Smooth muscle cell (in vitro differentiated cells): ENCODE data around the gene CDKN2D. TPM values are rescaled to one million over a fixed set of nuclear protein-coding genes. Genes with fewer than 3 reads are reported as not detected.

ENCODE experiments used
- DNase-seq: peaks from one replicate; lab custom pipeline; 2025; ENCODE audit not compliant: unreplicated experiment; lab: John Stamatoyannopoulos, UW
- H2AFZ ChIP-seq: fragments of 200-600 bp; sonication (generic); 2 replicates; pipeline ENCODE4 v1.6.0; 2016; ENCODE audit warnings: antibody characterized with exemption, low read depth, mild to moderate bottlenecking
- H3F3A ChIP-seq: fragments of 200-600 bp; sonication (generic); 2 replicates; pipeline ENCODE4 v1.6.0; 2017; ENCODE audit warnings: antibody characterized with exemption, low read depth
- H3K27ac ChIP-seq: fragments of 200-600 bp; sonication (generic); 2 replicates; pipeline ENCODE4 v1.5.1; 2016; ENCODE audit warnings: low read depth, mild to moderate bottlenecking
- H3K27me3 ChIP-seq: fragments of 200-600 bp; sonication (generic); 2 replicates; pipeline ENCODE4 v1.6.1; 2016; ENCODE audit warnings: low read depth, mild to moderate bottlenecking
- H3K36me3 ChIP-seq: fragments of 200-600 bp; sonication (generic); 2 replicates; pipeline ENCODE4 v1.5.1; 2016; ENCODE audit warnings: low read depth
- H3K4me1 ChIP-seq: fragments of 200-600 bp; sonication (generic); 2 replicates; pipeline ENCODE4 v1.5.1; 2016; ENCODE audit warnings: low read depth
- H3K4me2 ChIP-seq: fragments of 200-600 bp; sonication (generic); 2 replicates; pipeline ENCODE4 v1.6.0; 2016; ENCODE audit warnings: mild to moderate bottlenecking
- H3K4me3 ChIP-seq: fragments of 200-600 bp; sonication (generic); 2 replicates; pipeline ENCODE4 v1.5.1; 2016; ENCODE audit warnings: mild to moderate bottlenecking
- H3K79me2 ChIP-seq: fragments of 200-600 bp; sonication (generic); 2 replicates; pipeline ENCODE4 v1.6.0; 2016; ENCODE audit warnings: low read depth, mild to moderate bottlenecking
- H3K9ac ChIP-seq: fragments of 200-600 bp; sonication (generic); 2 replicates; pipeline ENCODE4 v1.6.0; 2016; ENCODE audit warnings: low read depth
- H3K9me3 ChIP-seq: fragments of 200-600 bp; sonication (generic); replicated peaks from 2 replicates; pipeline ENCODE4 v1.5.1; 2016; ENCODE audit warnings: low read depth
- H4K20me1 ChIP-seq: fragments of 200-600 bp; sonication (generic); 2 replicates; pipeline ENCODE4 v1.6.0; 2016; ENCODE audit warnings: low read depth
- WGBS: methylation state at CpG from one replicate; pipeline ENCODE4 v1.1.7; 2016; ENCODE audit warnings: low lambda C conversion rate; 5-methylcytosine and 5-hydroxymethylcytosine counted together
- polyA plus RNA-seq: library from polyadenylated mRNA; unstranded; fragments of >200 nt; fragmentation: Nextera tagmentation; extraction: Ambion mirVana; gene quantifications from 2 replicates; pipeline ENCODE4 v1.2.1, GENCODE V29; 2016
- total RNA-seq: library from RNA; depleted of rRNA; stranded (reverse); fragments of >200 nt; gene quantifications from 2 replicates; pipeline ENCODE4 v1.2.3, GENCODE V29; 2014
- TF ChIP-seq, protein P1 (sequence below): fragments of 200-600 bp; sonication (generic); IDR thresholded peaks from 2 replicates; pipeline ENCODE4 v1.5.1; 2017; ENCODE audit warnings: borderline replicate concordance, mild to moderate bottlenecking, antibody characterized with exemption; ENCODE audit not compliant: insufficient read depth, poor library complexity, severe bottlenecking

The CDKN2D gene
- total and polyA plus RNA-seq, 2 experiments from 2014 or later: 5.4 to 25.3 TPM

DNA sequence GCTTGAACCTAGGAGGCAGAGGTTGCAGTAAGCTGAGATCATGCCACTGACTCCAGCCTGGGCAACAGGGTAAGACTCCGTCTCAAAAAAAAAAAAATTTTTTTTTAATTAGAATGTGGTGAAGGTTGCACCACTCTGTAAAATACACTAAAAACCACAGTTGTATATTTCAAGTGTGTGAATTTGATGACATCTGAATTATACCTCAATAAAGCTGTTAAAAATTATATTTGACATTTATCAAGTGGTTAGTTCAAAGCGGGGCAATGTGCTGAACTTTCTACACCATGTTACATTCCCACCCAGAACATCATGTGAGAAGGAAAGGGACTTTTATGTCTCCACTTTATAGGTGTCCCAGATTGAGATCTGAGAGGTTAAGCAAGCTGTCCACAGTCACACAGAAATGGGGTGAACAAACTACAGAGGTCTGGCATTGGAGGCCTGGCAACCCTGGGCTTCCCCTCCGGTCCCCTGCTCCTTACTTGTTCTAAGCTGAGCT lies 45.6 kb downstream of the CDKN2D start:
- TF ChIP-seq, protein P1, sequence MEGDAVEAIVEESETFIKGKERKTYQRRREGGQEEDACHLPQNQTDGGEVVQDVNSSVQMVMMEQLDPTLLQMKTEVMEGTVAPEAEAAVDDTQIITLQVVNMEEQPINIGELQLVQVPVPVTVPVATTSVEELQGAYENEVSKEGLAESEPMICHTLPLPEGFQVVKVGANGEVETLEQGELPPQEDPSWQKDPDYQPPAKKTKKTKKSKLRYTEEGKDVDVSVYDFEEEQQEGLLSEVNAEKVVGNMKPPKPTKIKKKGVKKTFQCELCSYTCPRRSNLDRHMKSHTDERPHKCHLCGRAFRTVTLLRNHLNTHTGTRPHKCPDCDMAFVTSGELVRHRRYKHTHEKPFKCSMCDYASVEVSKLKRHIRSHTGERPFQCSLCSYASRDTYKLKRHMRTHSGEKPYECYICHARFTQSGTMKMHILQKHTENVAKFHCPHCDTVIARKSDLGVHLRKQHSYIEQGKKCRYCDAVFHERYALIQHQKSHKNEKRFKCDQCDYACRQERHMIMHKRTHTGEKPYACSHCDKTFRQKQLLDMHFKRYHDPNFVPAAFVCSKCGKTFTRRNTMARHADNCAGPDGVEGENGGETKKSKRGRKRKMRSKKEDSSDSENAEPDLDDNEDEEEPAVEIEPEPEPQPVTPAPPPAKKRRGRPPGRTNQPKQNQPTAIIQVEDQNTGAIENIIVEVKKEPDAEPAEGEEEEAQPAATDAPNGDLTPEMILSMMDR: no peak
- no peak overlapping the region for H3K4me3 ChIP-seq
- no peak overlapping the region for H3K4me2 ChIP-seq
- peaks cover 5% of the 10 kb centered on the region for H3K4me1 ChIP-seq
- H3F3A ChIP-seq: no peaks in the 10 kb centered on the region
- no peaks in the 10 kb centered on the region for H4K20me1 ChIP-seq
- H3K79me2 ChIP-seq: no peaks in the 10 kb centered on the region
- H2AFZ ChIP-seq: no peak overlapping the region
- no peak overlapping the region for H3K27ac ChIP-seq
- no peaks in the 10 kb centered on the region for H3K36me3 ChIP-seq
- no peaks in the 10 kb centered on the region for H3K27me3 ChIP-seq
- H3K9ac ChIP-seq: no peak overlapping the region
- 95% methylated on average over 3 of the region's 3 CpGs for WGBS
- no peaks in the 10 kb centered on the region for H3K9me3 ChIP-seq
- DNase-seq: no peak

DNA sequence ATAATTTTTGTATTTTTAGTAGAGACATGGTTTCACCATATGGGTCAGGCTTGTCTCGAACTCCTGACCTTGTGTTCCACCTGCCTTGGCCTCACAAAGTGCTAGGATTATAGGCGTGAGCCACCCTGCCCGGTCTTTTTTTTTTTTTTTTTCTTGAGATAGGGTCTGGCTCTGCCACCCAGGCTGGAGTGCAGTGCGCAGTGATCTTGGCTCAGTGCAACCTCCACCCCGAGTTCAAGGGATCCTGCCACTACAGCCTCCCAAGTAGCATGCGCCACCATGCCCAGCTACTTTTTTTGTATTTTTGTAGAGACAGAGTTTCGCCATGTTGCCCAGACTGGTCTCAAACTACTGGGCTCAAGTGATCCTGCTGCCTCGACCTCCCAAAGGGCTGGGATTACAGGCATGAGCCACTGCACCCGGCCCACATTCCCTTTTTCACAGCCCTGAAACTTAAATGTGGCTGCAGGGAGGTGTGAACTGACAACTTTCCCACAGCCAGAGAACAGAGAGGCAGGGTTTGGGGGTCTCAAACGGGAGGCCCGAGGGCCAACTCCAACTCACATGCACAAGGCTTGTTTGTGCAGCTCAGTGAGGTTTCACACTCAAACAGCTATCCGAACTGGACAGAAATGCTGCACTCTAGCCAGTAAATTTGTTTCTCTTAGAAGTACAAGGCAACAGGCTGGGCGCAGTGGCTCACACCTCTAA lies 47.2 kb downstream of the CDKN2D start:
- Histone ChIP-seq H3K9me3 (no peaks in the 10 kb centered on the region), H2AFZ (no peak overlapping the region)

DNA sequence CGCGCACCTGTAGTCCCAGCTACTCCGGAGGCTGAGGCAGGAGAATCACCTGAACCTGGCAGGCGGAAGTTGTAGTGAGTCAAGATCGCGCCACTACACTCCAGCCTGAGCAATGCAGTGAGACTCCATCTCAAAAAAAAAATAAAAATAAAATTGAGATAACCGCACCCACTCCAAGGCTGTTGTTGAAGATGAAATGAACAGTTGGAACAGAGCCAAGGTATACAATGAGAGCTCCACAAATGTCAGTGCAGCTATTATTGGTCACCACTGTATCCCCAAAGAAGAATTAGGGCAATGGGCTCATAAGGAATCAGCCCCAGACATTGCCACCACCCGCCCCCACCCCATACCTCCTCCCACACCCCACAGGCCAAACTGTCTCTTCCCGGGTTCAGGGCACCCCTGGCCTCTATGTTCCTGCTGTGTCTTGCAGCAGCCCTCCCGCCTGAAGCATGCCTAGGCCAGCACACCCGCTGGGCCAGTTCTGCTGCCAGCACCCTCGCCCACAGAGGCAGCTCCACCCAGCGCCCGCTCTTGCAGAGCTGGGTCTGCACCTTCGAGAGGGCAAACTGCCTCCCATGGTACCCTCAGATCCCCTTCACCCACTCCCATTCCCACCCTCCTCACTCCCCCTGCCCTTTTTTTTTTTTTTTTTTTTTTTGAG lies 48.0 kb downstream of the CDKN2D start:
- no peak overlapping the region for H3K27ac ChIP-seq
- peaks cover 12% of the 10 kb centered on the region for H3K4me1 ChIP-seq
- no peaks in the 10 kb centered on the region for H3K27me3 ChIP-seq
- no peak overlapping the region for H3K9ac ChIP-seq
- no peaks in the 10 kb centered on the region for H4K20me1 ChIP-seq
- no peak for DNase-seq
- H3K36me3 ChIP-seq: no peaks in the 10 kb centered on the region
- TF ChIP-seq, protein P1: no peak
- no peak overlapping the region for H3K4me2 ChIP-seq
- 92% methylated on average over 15 of the region's 15 CpGs for WGBS
- no peak overlapping the region for H2AFZ ChIP-seq
- no peaks in the 10 kb centered on the region for H3F3A ChIP-seq
- H3K4me3 ChIP-seq: no peak overlapping the region
- peaks cover 7% of the 10 kb centered on the region for H3K79me2 ChIP-seq
- no peaks in the 10 kb centered on the region for H3K9me3 ChIP-seq

More for the DNA sequence above, 47.2 kb downstream of the CDKN2D start:
- TF ChIP-seq, protein P1: no peak
- no peaks in the 10 kb centered on the region for H3K27me3 ChIP-seq
- DNase-seq: no peak
- H3K4me2 ChIP-seq: no peak overlapping the region
- WGBS: 89% methylated on average over 13 of the region's 13 CpGs
- H3F3A ChIP-seq: no peaks in the 10 kb centered on the region
- no peak overlapping the region for H3K9ac ChIP-seq
- peaks cover 2% of the 10 kb centered on the region for H3K79me2 ChIP-seq
- no peak overlapping the region for H3K27ac ChIP-seq
- H3K4me1 ChIP-seq: peaks cover 12% of the 10 kb centered on the region
- no peak overlapping the region for H3K4me3 ChIP-seq
- no peaks in the 10 kb centered on the region for H4K20me1 ChIP-seq
- H3K36me3 ChIP-seq: no peaks in the 10 kb centered on the region
